DOHH2 (cell line): ENCODE measurements around the gene TCERG1.

Experiments
- EZH2phosphoT487 ChIP-seq: fragments of 200-600 bp; sonication (generic); IDR thresholded peaks from 2 replicates; pipeline ENCODE4 v1.6.1; 2017; ENCODE audit warnings: borderline replicate concordance, mild to moderate bottlenecking, antibody characterized with exemption, low read length, moderate library complexity, mixed read lengths
- TF ChIP-seq, protein P1 (sequence below): fragments of 200-600 bp; sonication (generic); IDR thresholded peaks from one replicate; pipeline ENCODE4 v1.5.1; 2014; ENCODE audit warnings: antibody characterized with exemption, mild to moderate bottlenecking, low read depth, low read length; ENCODE audit not compliant: poor library complexity, severe bottlenecking

DNA sequence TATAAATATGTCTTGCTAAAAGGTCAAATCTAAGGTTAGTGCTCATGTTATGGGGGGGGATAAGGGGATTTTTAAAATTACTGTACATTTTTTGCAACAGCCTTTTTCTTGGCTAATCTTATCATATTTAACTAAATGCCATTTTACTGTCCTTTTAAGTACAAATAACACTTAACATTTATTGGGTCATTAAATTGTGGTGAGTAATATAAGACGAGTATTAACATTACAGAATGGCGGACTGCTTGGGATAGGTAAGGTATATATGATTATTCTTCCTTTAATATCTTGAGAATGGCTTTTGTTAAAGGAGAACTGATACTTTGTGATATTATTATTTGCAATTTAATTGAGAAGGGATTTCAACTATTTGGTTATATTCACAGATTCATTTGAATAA, 35.6 kb downstream of the TCERG1 start:
- TF ChIP-seq, protein P1, sequence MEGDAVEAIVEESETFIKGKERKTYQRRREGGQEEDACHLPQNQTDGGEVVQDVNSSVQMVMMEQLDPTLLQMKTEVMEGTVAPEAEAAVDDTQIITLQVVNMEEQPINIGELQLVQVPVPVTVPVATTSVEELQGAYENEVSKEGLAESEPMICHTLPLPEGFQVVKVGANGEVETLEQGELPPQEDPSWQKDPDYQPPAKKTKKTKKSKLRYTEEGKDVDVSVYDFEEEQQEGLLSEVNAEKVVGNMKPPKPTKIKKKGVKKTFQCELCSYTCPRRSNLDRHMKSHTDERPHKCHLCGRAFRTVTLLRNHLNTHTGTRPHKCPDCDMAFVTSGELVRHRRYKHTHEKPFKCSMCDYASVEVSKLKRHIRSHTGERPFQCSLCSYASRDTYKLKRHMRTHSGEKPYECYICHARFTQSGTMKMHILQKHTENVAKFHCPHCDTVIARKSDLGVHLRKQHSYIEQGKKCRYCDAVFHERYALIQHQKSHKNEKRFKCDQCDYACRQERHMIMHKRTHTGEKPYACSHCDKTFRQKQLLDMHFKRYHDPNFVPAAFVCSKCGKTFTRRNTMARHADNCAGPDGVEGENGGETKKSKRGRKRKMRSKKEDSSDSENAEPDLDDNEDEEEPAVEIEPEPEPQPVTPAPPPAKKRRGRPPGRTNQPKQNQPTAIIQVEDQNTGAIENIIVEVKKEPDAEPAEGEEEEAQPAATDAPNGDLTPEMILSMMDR, result no peak
- TF ChIP-seq EZH2phosphoT487, result no peak
